GM21786 (cell line): ENCODE measurements around the gene ATP8B4.
"Not testable (repeated sequence)": the region's sequence is repeated elsewhere in the genome, so short reads cannot be mapped to it uniquely, and the experiment has no call there.

Experiments
- ATAC-seq: cut with Tn5 transposase; IDR thresholded peaks from one replicate; pipeline ENCODE4 v1.9.1; 2021; ENCODE audit not compliant: unreplicated experiment

The ATP8B4 gene

GRCh38 chr15:50119063-50120040, at the start of gene ATP8B4:
Gene ATP8B4, minus strand, starts transcription at chr15:50119233. Its CDS starts 12,267 bp downstream, at chr15:50106966.
- no peak for ATAC-seq

- ATAC-seq, result no peak
These were observed 49.3 kb upstream of the ATP8B4 start for GRCh38 chr15:50168379-50168778.

GRCh38 chr15:50167110-50167509, 48.1 kb upstream of the ATP8B4 start:
- ATAC-seq, result no peak

GRCh38 chr15:50166216-50166615, 47.2 kb upstream of the ATP8B4 start:
- no peak for ATAC-seq

- no peak for ATAC-seq
These were observed 45.4 kb upstream of the ATP8B4 start for GRCh38 chr15:50164458-50164857.

GRCh38 chr15:50163719-50164410, 44.8 kb upstream of the ATP8B4 start:
- ATAC-seq, result no peak

GRCh38 chr15:50162969-50163718, 44.1 kb upstream of the ATP8B4 start:
- no peak for ATAC-seq

GRCh38 chr15:50158236-50158635, 39.2 kb upstream of the ATP8B4 start:
- ATAC-seq, result not testable (repeated sequence)

- no peak for ATAC-seq
These were observed 32.4 kb upstream of the ATP8B4 start for GRCh38 chr15:50151476-50151875.

- ATAC-seq, result no peak
These were observed 31.8 kb upstream of the ATP8B4 start for GRCh38 chr15:50150851-50151250.

- ATAC-seq, result no peak
These were observed 31.3 kb upstream of the ATP8B4 start for GRCh38 chr15:50150349-50150748.

GRCh38 chr15:50149090-50149489, 30.1 kb upstream of the ATP8B4 start:
- no peak for ATAC-seq

GRCh38 chr15:50148362-50148963, 29.4 kb upstream of the ATP8B4 start:
- ATAC-seq, result no peak

- ATAC-seq, result no peak
These were observed 27.6 kb upstream of the ATP8B4 start for GRCh38 chr15:50146632-50147031.

GRCh38 chr15:50145451-50145872, 26.4 kb upstream of the ATP8B4 start:
- ATAC-seq, result peak; percentile 70

- no peak for ATAC-seq
These were observed 25.5 kb upstream of the ATP8B4 start for GRCh38 chr15:50144341-50145120.

- ATAC-seq, result no peak
These were observed 24.3 kb upstream of the ATP8B4 start for GRCh38 chr15:50143255-50143860.

GRCh38 chr15:50141856-50142255, 22.8 kb upstream of the ATP8B4 start:
- no peak for ATAC-seq

GRCh38 chr15:50140983-50141382, 21.9 kb upstream of the ATP8B4 start:
- no peak for ATAC-seq

GRCh38 chr15:50140098-50140497, 21.1 kb upstream of the ATP8B4 start:
- no peak for ATAC-seq
